Activated T-cell treated with anti-CD3 and anti-CD28 coated beads for 48 hours (primary cell): ENCODE data around the gene IFNA10.
"Not testable (repeated sequence)": the region's sequence is repeated elsewhere in the genome, so short reads cannot be mapped to it uniquely, and the experiment has no call there.

Experiments
- DNase-seq: peaks from one replicate; pipeline ENCODE4 v3.0.0-alpha.2; 2020; ENCODE audit warnings: low read depth

IFNA10 gene

DNA sequence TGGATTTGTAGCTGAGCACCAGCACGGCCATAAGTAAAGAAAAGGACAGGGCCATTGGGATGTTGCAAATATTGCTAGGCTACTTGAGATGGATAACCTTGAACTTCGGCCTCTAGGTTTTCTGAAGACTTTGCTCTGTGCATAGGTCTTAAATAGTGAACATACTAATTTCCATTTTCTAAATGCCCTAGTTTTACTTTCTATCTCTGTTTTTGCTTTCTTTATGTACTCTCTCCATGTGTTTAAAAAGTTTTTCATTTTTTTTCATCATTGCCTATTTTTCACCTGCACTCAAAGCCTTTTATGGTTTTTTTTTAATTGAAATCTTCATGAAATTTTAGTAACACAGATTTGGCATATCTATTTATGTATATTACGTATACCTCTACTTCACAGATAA lies at the start of gene IFNA10:
Gene IFNA10 (minus strand): TSS at position 101 of the 400 bp plus-strand sequence. CDS start 46 bp downstream, at position 55.
- not testable (repeated sequence) for DNase-seq

DNA sequence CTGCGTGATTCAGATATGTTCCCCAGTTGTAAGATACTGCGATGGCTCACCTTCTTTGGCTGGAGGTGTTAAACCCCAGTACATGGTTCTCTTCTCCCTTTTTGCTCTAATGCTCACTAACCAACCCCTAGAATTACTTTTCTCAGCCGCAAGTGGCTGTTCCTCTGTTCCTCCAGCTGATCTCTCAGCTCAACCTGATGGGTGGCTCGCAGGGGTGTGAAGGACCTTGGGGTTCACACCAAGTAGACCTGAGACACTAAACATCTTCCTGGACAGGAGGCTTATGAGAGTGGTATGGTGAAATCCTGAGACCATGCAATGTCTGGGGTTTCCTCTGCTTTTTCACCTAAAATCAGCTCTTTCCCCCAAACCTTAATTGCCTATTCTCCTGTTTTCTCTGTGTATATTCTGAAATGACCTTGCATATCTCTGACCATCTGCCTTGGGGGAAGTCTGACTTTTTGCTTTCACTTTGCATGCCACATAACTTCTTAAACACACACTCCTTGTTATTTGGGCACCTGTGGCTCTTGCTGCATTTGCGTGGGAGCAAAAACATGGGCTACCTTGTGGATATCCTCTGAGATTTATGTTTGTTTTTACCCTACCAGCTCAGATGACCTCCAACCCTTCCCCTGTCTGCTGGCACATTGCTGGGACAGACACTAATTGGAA lies 48.7 kb upstream of the IFNA10 start:
- DNase-seq = no peak

DNA sequence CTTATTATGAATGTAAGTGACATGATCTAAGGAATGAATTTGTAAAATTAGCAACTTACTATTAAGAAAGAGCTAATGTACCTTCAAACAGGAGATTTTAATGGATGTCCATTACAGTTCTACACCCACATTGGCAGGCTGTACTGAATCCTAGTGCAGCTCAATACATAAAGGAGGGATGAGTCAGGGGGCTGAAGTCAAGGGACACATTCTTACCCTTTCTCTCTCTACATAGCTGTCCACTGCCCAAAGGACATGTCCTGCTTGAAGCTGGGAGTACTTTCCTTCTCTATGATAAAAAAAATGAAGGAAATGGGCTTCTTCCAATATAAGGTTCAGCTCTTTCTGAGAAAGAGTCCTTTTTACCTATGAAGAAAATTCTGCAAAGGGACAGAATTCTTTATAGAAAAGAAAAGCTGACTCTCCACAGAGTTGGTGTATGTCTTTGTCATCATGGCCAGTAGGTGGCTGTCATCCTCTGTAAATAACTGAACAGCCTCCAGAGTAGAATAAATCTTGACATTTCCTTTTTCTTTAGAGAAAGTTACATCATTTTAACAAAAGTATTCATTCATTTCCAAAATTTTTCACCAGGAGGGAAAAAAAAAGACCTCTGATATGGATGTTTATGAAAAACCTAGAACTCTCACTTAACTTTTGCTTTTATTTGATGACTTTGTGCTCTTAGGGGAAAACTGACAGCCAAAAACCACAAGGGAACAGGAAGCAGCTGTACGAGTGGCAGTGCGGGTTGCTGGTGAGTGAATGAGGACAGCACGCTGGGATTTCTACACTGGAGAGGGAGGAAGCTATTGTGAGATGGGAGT lies 46.0 kb upstream of the IFNA10 start:
- no peak for DNase-seq

DNA sequence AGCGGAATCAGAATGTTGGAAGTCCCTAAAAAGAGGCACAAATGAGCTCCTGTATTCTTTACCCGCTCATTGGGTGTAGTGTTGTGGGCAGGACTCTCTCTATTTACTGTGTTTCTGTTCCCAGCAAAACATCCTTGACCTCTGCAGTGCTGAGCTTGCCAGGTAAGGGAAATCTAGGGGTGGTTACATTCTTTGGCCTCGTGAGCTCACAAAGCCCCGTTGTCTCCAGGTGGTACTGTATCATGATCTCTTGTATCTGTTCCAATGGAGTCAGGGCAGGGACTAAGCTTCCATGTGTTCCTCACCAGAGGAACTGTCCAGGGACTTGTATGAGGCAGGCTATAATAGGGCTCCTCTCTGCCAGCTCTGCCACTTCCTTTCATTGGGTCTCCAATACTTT lies 44.7 kb upstream of the IFNA10 start:
- DNase-seq = no peak

DNA sequence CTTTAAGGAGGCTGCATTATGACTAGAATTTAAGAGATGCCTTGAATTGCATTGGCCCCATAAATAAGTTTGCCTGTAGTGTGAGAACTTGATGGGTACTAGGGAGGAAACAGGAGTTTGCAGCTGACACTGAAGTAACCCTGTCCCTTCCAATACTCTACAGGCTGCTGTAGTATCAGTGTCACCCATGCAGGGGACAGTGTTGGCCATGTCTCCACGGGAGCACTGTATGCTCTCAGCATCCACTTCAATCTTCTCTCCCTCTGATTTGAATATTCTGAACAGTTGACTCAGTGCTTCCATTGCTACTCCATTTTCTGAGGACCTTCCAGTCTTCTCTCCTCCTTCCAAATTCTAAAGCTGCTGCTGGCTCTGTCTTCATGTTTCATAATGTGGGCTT lies 44.2 kb upstream of the IFNA10 start:
- no peak for DNase-seq

DNA sequence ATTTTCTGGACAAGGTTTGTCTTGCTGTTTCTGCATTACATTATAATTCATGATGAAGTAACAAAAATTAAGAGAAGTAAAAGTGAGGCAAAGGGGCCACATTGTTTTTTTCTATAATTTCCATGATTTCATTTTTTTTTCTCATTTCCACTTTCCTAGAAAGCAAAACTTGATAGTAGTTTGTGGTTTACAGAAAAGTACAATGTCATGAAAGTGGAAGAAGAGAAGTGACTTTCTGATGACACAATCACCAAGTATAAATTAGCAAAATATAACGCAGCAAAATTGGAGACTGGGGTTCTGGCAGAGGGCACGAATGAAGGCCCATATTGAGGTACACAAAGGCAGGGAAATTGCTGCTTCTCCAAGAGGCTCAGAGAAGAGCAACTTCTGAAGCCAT lies 37.9 kb upstream of the IFNA10 start:
- no peak for DNase-seq

DNA sequence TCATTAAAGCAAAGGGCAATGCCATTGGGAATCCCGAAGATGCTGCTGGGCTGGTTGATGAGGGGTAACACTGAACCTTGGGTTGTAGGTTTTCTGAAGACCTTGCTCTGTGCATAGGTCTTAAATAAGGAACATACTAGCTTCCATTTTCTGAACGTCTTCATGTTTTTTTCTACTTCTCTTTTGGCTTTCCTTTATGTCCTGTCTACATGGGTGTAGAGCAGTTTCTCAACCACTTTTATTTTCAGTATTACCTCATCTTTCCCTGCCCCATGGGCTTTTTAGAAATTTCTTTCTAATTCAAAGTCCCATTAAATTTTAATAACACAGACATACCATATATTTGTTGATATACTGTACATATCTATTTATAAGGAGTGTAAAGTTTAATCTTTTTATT lies 33.0 kb upstream of the IFNA10 start, which contains the start of gene IFNA14:
Gene IFNA14 (minus strand): TSS at position 95 of the 400 bp plus-strand sequence. CDS start 70 bp downstream, at position 25.
- no peak for DNase-seq

DNA sequence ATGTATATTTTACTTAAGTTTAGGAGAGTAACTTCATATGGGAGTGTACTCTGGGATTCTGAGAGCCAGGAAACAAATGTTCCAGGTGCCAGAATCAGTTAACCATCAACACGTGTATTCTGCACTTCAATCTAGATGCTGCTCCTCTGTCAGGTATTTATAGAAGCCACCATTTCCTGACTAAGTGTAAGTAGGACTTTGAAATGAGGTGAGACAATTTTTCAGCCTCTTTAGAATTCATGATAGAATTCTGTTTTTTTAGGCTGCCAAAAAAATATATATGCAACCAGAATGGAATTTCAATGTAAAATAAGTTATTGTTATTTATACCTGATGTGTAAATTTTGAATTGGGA lies 29.4 kb upstream of the IFNA10 start:
- not testable (repeated sequence) for DNase-seq

DNA sequence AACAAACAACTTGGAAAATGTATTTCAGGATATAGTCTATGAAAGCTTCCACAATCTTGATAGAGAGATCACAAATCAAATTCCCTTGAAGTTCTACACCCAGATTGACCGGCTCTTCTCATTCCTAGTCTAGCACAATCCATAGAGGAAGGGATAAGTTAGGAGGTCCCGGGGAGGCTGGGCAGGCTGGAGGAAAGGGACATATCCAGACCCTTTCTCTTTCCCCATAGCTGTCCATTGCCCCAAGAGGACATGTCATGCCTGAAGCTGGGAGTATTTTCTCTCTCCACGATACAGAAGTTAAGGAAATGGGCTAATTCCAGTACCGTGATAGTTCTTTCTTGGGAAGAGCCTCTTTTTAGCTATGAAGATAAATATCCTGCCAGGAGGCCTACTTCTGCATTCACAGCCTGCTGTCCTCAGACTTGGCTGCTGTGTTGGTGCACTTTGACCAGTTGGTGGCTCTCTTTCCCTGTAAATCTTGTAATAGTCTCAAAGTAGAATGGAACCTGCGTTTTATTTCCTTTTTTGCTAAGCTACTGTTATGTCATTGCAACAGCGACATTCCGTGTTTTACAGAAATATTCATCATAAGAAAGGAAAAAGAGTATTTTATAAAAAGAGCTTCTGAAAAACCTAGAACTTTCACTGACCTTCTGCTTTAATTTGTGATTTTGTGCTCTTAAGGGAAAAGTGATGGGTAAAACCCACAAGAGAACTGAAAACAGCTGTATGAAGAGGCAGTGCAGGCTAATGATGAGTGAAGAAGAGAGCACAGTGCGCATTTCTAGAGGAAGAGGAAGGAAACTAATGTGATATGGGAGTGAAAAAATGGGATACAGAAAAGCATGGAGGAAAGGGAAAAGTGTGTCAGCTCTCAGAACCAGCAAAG lies 28.8 kb upstream of the IFNA10 start:
- not testable (repeated sequence) for DNase-seq

DNA sequence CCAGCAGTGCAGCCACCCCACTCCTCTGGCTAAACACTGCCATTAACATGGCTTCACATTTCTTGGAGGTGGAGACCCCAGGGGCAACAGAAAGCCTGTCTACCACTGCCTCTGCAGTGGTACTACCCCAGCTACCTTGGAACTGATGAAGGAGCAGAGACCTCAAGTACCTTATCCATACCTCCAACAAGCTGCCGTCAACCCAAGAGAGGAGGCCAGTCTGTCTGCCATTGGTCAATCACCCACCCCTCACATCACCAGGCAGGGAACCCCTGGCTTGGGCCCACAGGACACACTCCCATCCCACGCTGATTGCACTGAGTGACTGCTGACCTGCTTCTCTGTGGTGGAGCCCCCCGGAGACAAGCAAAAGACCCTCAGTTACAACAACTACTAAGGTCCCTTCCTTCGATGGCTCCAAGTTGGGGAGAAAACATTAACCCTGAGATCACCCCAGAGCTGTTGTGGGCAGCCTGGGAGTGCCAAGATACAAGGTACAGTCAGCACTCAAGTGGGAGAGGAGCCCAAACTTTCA lies 27.3 kb upstream of the IFNA10 start:
- no peak for DNase-seq

DNA sequence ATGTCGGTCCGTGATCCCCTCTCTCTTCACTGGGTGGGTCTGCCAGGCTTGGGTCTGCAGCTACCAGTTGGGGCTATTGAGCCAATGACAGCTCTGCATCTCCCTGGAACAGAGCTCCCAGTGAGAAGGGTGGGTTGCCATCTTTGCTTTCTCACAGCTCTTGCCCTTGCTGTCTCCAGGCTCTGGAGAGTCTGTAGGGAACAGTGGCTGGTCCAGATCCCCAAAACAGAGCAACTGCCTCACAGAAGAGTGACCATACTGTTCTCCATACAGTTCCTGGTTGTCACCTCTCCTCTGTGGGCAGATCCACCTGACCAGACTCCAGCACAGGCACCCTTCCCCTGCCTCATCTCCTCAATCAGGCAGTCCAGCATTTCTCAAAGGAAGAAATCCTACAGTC lies 26.3 kb upstream of the IFNA10 start:
- no peak for DNase-seq

DNA sequence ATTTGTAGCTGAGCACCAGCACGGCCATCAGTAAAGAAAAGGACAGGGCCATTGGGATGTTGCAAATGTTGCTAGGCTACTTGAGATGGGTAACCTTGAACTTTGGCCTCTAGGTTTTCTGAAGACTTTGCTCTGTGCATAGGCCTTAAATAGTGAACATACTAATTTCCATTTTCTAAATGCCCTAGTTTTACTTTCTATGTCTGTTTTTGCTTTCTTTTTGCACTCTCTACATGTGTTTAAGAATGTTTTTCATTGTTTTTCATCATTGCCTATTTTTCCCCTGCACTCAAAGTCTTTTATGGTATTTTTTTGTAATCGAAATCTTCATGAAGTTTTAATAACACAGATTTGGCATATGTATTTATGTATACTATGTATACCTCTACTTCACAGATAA lies 21.2 kb upstream of the IFNA10 start, which contains the start of gene IFNA17:
Gene IFNA17 (minus strand): TSS at position 101 of the 400 bp plus-strand sequence. CDS start 49 bp downstream, at position 52.
- no peak for DNase-seq

DNA sequence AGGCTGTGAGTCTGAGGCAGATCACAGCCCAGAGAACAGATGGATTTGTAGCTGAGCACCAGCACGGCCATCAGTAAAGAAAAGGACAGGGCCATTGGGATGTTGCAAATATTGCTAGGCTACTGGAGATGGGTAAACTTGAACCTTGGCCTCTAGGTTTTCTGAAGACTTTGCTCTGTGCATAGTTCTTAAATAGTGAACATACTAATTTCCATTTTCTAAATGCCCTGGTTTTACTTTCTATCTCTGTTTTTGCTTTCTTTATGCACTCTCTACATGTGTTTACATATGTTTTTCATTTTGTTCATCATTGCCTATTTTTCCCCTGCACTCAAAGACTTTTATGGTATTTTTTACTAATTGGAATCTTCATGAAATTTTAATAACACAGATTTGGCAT lies 10.3 kb upstream of the IFNA10 start, which contains the start of gene IFNA16:
Gene IFNA16 (minus strand): TSS at position 101 of the 400 bp plus-strand sequence. CDS start 6 bp downstream, at position 95.
- DNase-seq = not testable (repeated sequence)

DNA sequence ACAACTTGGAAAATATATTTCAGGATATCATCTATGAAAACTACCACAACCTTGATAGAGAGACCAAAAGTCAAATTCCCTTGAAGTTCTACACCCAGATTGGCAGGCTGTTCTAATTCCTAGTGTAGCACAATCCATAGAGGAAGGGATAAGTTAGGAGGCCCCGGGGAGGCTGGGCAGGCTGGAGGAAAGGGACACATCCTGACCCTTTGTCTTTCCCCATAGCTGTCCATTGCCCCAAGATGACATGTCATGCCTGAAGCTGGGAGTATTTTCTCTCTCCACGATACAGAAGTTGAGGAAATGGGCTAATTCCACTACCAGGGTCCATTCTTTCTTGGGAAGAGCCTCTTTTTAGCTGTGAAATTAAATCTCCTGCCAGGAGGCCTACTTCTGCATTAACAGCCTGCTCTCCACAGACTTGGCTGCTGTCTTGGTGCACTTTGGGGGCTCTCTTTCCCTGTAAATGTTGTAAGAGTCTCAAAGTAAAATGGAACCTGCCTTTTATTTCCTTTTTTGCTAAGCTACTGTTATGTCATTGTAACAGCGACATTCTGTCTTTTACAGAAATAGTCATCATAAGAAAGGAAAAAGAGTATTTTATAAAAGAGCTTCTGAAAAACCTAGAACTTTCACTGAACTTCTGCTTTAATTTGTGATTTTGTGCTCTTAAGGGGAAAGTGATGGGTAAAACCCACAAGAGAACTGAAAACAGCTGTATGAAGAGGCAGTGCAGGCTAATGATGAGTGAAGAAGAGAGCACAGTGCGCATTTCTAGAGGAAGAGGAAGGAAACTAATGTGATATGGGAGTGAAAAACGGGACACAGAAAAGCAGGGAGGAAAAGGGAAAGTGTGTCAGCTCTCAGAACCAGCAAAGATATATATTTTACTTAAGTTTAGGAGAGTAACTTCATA lies 6.7 kb upstream of the IFNA10 start:
- DNase-seq = not testable (repeated sequence)

DNA sequence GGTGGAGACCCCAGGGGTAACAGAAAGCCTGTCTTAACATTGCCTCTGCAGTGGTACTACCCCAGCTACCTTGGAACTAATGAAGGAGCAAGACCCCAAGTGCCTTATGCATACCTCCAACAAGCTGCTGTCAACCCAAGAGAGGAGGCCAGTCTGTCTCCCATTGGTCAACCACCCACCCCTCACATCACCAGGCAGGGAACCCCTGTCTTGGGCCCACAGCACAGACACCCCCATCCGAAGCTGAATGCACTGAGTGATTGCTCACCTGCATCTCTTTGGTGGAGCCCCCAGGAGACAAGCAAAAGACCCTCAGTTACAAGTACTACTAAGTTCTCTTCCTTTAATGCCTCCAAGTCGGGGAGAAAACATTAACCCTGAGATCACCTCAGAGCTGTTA lies 5.2 kb upstream of the IFNA10 start:
- not testable (repeated sequence) for DNase-seq

DNA sequence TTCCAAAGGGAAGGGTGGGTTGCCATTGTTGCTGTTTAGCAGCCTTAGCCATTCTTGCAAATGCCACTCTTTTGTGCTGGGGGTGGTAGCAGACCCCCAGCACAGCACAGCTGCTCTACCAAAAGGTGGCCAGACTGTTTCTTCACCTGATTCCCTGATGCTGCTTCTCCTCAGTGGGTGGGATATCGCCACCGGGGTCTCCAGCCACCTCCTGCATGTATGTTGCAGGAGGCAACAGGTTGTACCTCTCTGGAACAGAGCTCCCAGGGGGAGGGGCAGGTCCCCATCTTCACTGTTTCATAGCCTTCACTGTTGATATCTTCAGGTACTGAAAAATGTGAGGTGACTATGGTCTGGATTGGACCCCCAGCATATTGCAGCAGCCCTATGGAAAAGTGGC lies 3.8 kb upstream of the IFNA10 start:
- DNase-seq = not testable (repeated sequence)

DNA sequence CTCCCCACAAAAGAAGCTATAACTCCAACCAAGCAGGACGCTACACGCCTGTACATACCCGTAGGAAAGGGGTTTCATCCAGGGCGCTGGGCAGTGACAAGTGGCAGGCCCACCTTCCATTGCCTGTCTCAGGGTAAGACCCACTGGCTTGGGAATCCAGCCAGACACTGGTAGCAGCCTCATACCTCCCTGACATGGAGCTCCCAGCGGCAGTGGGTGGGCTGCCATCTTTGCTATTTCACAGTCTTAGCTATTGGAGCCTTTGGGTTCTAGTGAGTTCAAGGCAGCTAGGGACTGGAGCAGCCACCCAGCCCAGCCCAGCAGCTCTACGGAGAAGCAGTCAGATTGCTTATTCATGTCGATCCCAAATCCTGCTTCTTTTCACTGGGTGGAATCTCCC lies 3.4 kb upstream of the IFNA10 start:
- DNase-seq = no peak

DNA sequence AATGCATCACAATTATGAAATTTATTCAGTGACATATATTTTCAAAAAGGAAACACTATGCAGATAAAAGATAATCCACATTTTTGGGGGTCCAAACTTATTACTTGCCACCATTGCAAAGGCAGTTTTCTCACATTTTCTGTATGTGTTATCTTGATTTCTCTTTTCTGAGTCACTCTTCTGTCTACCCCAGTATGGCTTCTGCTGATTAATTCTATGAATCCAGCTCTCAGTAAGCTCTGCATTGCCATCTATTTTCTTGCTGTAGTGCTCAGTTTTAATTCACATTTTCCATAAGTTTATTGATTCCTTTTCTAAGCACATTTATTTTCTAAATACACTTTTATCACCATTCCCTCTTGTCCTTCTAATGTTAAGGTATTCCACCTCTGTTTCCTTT lies 1.7 kb downstream of the IFNA10 start:
- DNase-seq = no peak

DNA sequence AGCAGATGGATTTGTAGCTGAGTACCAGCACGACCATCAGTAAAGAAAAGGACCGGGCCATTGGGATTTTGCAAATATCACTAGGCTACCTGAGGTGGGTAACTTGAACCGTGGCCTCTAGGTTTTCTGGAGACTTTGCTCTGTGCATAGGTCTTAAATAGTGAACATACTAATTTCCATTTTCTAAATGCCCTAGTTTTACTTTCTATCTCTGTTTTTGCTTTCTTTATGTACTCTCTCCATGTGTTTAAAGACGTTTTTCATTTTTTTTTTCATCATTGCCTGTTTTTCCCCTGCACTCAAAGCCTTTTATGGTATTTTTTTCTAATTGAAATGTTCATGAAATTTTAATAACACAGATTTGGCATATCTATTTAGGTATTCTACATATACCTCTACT lies 4.8 kb downstream of the IFNA10 start, which contains the start of gene IFNA7:
Gene IFNA7 (minus strand): TSS at position 101 of the 400 bp plus-strand sequence. CDS start 40 bp downstream, at position 61.
- DNase-seq = not testable (repeated sequence)
